ENCODE data around the gene SNAPC2. TPM values are rescaled to one million over a fixed set of nuclear protein-coding genes. Genes with fewer than 3 reads are reported as not detected.
"Not testable (repeated sequence)": the region's sequence is repeated elsewhere in the genome, so short reads cannot be mapped to it uniquely, and the experiment has no call there.

Gene SNAPC2
- total RNA-seq, 4 donors from 2014 or later, result 7.4 to 12.9 (median 9.4) TPM

DNA sequence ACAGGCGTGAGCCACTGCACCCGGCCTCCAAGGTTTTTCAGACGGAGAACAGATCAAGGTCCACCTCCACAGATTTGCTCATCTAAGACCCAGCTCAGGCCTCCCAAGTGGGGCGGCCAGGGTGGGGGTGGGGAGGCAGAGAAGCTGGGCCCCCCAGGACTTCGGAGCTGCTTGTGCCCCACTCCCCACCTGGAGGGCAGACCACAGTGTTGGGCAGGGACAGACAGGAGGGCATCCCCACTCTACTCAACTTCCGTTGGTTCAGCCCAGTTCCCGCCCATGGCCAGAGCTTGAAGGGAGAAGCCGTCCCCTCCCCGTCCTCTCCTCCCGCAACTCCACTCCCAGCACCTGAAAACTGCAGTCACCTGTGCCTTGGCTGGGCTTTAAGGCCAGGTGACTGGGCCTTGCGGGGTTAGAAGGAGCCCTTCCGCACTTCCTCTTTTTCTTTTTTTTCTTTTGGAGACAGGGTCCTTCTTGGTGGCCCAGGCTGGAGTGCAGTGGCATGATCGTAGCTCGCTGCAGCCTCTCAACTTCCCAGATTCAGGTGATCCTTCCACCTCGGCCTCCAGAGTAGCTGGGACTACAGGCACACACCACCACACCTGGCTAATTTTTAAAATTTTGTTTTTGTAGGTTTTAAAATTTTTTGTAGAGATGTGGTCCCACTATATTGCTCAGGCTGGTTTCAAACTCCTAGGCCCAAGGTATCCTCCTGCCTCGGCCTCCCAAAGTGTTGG is 32.6 kb upstream of the SNAPC2 start:
- DNase-seq, result no peak
- Histone ChIP-seq H3K27ac (no peak overlapping the region), H3K4me1 (peaks cover 0 to 12% (median 0%) of the 10 kb centered on the region in 4 donors), H3K4me3 (peak overlapping the region in 1 of 4 donors; percentile 56), H3K36me3 (no peaks in the 10 kb centered on the region), H3K9me3 (no peaks in the 10 kb centered on the region), H3K27me3 (peaks cover 0 to 10% of the 10 kb centered on the region in 2 donors)
- TF ChIP-seq POLR2A (IDR thresholded peaks at IDR 0.05), result no peak
- TF ChIP-seq, protein P1, sequence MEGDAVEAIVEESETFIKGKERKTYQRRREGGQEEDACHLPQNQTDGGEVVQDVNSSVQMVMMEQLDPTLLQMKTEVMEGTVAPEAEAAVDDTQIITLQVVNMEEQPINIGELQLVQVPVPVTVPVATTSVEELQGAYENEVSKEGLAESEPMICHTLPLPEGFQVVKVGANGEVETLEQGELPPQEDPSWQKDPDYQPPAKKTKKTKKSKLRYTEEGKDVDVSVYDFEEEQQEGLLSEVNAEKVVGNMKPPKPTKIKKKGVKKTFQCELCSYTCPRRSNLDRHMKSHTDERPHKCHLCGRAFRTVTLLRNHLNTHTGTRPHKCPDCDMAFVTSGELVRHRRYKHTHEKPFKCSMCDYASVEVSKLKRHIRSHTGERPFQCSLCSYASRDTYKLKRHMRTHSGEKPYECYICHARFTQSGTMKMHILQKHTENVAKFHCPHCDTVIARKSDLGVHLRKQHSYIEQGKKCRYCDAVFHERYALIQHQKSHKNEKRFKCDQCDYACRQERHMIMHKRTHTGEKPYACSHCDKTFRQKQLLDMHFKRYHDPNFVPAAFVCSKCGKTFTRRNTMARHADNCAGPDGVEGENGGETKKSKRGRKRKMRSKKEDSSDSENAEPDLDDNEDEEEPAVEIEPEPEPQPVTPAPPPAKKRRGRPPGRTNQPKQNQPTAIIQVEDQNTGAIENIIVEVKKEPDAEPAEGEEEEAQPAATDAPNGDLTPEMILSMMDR (IDR thresholded peaks at IDR 0.05), result no peak

DNA sequence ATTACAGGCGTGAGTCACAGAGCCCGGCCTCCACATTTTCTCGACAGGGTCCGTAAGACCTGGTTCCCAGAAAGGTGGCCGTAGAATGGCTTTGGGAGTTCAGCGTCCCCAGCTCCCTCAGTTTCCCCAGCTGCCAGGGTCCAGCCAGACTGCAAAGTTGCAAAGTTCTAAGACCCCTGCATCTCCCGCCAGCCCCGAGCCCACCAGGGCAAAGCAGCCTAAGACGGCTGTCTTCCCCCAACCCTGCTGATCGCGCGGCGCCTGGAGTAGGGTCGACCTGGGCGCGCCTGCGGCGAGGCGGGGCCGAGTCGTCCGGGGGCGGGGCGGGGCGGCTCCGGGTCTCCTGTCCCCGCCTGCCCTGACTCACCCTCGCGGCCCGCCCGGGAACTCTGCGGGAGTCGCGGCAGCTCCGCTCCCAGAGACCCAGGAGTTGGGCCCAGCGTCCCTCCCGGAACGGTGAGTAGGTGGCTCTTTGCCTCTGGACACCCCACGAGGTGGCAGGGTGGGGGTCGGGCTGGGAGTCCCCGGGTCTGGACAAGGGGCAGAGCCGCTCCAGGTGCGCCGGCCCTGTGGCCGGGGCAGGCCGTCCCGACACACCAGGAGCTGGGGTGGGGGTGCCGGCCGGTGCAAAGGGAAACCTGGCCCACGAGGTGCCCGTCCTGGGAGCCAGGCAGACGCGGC is 31.9 kb upstream of the SNAPC2 start, which contains the start of gene LRRC8E:
LRRC8E (plus strand) TSS at position 366 of the 681 bp plus-strand sequence. CDS start 7,094 bp downstream, outside the sequence.
- peaks cover 0 to 12% (median 0%) of the 10 kb centered on the region in 4 donors for H3K4me1 ChIP-seq
- peak in 2 of 3 donors; percentile 79 to 86 for DNase-seq
- H3K36me3 ChIP-seq, result no peaks in the 10 kb centered on the region
- H3K27ac ChIP-seq, result no peak within 1 kb of the TSS
- H3K9me3 ChIP-seq, result no peaks in the 10 kb centered on the region
- H3K4me3 ChIP-seq, result peak within 1 kb of the TSS in 2 of 4 donors; percentile 53 to 56
- H3K27me3 ChIP-seq, result peaks cover 0 to 10% of the 10 kb centered on the region in 2 donors
- TF ChIP-seq POLR2A (IDR thresholded peaks at IDR 0.05), result no peak
- TF ChIP-seq, protein P1 (IDR thresholded peaks at IDR 0.05), result no peak

DNA sequence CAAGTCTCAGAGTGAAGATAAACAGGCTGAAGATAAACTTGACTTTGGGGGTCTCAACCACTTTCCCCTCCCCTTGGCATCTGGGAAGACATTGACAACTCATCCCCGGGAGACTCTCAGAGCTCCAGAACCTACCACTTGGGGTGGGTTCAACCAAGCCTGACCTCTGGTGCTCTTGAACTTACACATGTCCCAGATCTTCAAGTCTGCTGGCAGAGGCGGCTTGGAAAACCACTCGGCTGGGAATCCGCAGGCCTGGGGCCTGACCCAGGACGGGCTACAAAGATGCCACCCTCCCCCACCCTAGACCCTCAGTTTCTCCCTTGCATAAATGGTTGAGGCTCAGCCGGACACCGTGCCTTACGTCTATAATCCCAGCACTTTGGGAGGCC is 31.3 kb upstream of the SNAPC2 start:
- peaks cover 0 to 10% of the 10 kb centered on the region in 2 donors for H3K27me3 ChIP-seq
- H3K27ac ChIP-seq, result no peak overlapping the region
- peak overlapping the region in 2 of 4 donors; percentile 53 to 56 for H3K4me3 ChIP-seq

DNA sequence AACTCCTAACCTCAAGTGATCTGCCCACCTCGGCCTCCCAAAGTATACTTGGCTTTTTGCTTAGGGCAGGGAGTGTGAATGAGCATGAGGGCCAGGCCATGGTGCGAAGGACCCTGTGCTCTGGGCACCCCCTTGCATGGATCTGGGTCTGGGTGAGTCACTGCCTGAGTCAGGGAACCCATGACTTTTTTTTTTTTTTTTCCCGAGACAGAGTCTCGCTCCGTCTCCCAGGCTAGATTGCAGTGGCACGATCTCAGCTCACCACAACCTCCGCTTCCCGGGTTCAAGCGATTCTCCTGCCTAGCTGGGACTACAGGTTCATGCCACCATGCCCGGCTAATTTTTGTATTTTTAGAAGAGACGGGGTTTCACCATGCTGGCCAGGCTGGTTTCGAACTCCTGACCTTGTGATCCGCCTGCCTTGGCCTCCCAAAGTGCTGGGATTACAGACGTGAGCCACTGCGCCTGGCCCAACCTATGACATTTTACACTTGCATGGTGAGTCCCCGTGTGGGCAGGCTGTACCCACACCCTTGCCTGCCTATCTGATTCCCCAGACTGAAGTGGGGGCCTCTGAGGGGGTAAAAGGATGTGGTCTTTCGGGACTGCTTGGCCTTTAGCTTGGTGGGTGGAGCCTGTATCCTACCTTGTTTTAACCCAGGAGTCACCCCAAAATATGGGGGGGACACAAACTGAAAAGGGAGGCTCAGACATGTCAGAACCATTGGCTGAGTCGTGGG is 26.6 kb upstream of the SNAPC2 start:
- DNase-seq, H3K27ac ChIP-seq, H3K36me3 ChIP-seq, H3K4me3 ChIP-seq, H3K27me3 ChIP-seq, H3K9me3 ChIP-seq: not testable (repeated sequence)
- H3K4me1 ChIP-seq, result peaks cover 0 to 11% (median 0%) of the 10 kb centered on the region in 4 donors

More for the DNA sequence above, 31.3 kb upstream of the SNAPC2 start:
- Histone ChIP-seq H3K4me1 (peaks cover 0 to 12% (median 0%) of the 10 kb centered on the region in 4 donors), H3K36me3 (no peaks in the 10 kb centered on the region), H3K9me3 (no peaks in the 10 kb centered on the region)
- TF ChIP-seq, protein P1 (IDR thresholded peaks at IDR 0.05), result no peak
- no peak for TF ChIP-seq POLR2A (IDR thresholded peaks at IDR 0.05)
- DNase-seq, result no peak

DNA sequence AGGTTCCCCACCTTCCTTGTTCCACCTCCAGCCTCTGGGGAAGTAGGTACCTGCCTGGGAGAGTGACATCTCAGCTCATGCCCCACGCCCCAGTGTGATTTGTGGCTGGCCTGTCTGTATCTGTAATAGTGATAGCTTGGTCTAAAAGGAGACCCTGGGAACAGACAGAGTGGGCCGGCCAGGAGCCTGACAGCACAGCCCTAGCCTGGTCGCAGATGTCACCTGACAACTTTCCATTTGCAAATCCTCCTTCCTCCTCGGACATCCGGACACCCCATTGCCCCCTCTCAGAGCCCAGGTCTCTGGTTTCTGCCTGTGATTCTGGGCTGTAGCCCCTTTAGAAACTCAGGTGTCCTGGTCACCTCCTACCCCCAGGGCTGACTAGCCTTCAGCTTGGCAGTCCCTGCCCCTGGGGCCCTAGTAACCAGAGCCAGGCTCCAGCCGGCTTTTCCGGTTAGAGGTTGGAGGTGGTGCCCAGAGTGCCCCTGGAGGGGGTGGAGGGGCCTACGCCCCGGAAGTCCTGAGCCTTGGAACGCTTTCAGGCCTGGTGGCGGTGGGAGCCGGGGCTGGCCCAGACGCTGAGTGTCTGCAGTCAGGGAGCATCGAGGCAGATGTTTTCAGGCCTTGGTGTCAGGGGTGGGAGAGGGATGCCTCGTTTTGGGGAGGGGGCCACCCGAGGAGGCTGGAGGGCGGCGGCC is 25.4 kb upstream of the SNAPC2 start:
- no peak for TF ChIP-seq POLR2A (IDR thresholded peaks at IDR 0.05)
- TF ChIP-seq, protein P1 (IDR thresholded peaks at IDR 0.05), result no peak

More for the DNA sequence above, 25.4 kb upstream of the SNAPC2 start:
- no peaks in the 10 kb centered on the region for H3K9me3 ChIP-seq
- H3K4me1 ChIP-seq, result peaks cover 0 to 5% (median 0%) of the 10 kb centered on the region in 4 donors
- no peaks in the 10 kb centered on the region for H3K27me3 ChIP-seq
- no peak overlapping the region for H3K27ac ChIP-seq
- H3K4me3 ChIP-seq, result no peak overlapping the region
- DNase-seq, result peak in 1 of 3 donors; percentile 51
- no peaks in the 10 kb centered on the region for H3K36me3 ChIP-seq

All from Peyer's patch (tissue), 4 donors.